ENCODE data around the gene COBL.

The COBL gene

GRCh38 chr7:51019891-51020870, 296.4 kb downstream of the COBL start:
- DNase-seq (ENCODE audit: low spot score): no peak

GRCh38 chr7:51019191-51019844, 297.3 kb downstream of the COBL start:
- no peak for DNase-seq (ENCODE audit: low spot score)

GRCh38 chr7:51017576-51018535, 298.8 kb downstream of the COBL start:
- DNase-seq (ENCODE audit: low spot score): no peak

- no peak for DNase-seq (ENCODE audit: low spot score)
Observed at GRCh38 chr7:51016546-51016945, 300.1 kb downstream of the COBL start.

- DNase-seq (ENCODE audit: low spot score): no peak
Observed at GRCh38 chr7:51015581-51015980, 301.0 kb downstream of the COBL start.

GRCh38 chr7:51014811-51015210, 301.8 kb downstream of the COBL start:
- no peak for DNase-seq (ENCODE audit: low spot score)

GRCh38 chr7:51013861-51014511, 302.6 kb downstream of the COBL start:
- no peak for DNase-seq (ENCODE audit: low spot score)

- no peak for DNase-seq (ENCODE audit: low spot score)
Observed at GRCh38 chr7:51013218-51013786, 303.3 kb downstream of the COBL start.

GRCh38 chr7:51012569-51013217, 303.9 kb downstream of the COBL start:
- no peak for DNase-seq (ENCODE audit: low spot score)

- no peak for DNase-seq (ENCODE audit: low spot score)
Observed at GRCh38 chr7:51011710-51012350, 304.8 kb downstream of the COBL start.

- no peak for DNase-seq (ENCODE audit: low spot score)
Observed at GRCh38 chr7:51010534-51010933, 306.1 kb downstream of the COBL start.

GRCh38 chr7:51009716-51010496, 306.7 kb downstream of the COBL start:
- DNase-seq (ENCODE audit: low spot score): no peak

GRCh38 chr7:51007551-51008505, 308.8 kb downstream of the COBL start:
- DNase-seq (ENCODE audit: low spot score): no peak

GRCh38 chr7:51006483-51007235, 309.9 kb downstream of the COBL start:
- DNase-seq (ENCODE audit: low spot score): no peak

GRCh38 chr7:51005074-51005473, 311.5 kb downstream of the COBL start:
- DNase-seq (ENCODE audit: low spot score): no peak

GRCh38 chr7:51000956-51001355, 315.7 kb downstream of the COBL start:
- no peak for DNase-seq (ENCODE audit: low spot score)

GRCh38 chr7:50994753-50995319, 321.8 kb downstream of the COBL start:
- no peak for DNase-seq (ENCODE audit: low spot score)

Measured in cerebellar cortex (tissue), 1 donor.